GM12878 (cell line): Measurements from ENCODE around the gene VWA5B2. TPM values are rescaled to one million over a fixed set of nuclear protein-coding genes. Genes with fewer than 3 reads are reported as not detected.

ENCODE experiments used
- ATAC-seq: fragments of 200-7000 bp; cut with Tn5 transposase; 3 replicates; pipeline ENCODE4 v1.9.1; 2020; ENCODE audit warnings: mild to moderate bottlenecking, moderate library complexity
- BruUV-seq: library from RNA; stranded (reverse); fragments of 400-500 nt; replicated peaks from 2 replicates; lab custom pipeline; 2021; lab: Mats Ljungman, UMichigan
- CTCF ChIA-PET: fragments of 300-600 bp; sonication (Branson Sonifier 250); formaldehyde crosslinking; extraction: SDS; loops from one replicate; lab custom pipeline; 2021; ENCODE audit warnings: inconsistent platforms; lab: Yijun Ruan, JAX
- POLR2A ChIA-PET: fragments of 350-600 bp; formaldehyde crosslinking; extraction: SDS; loops from one replicate; lab custom pipeline; 2021; ENCODE audit warnings: inconsistent platforms; lab: Charles Lee
- RAD21 ChIA-PET: fragments of 300-600 bp; sonication (Branson Sonifier 250); formaldehyde crosslinking; loops from one replicate; lab custom pipeline; 2023; ENCODE audit warnings: antibody characterized with exemption; ENCODE audit not compliant: unreplicated experiment; lab: Charles Lee
- SMC1A ChIA-PET: fragments of 300-600 bp; sonication (Branson Sonifier 250); formaldehyde crosslinking; loops from one replicate; lab custom pipeline; 2023; ENCODE audit not compliant: unreplicated experiment, uncharacterized antibody; lab: Charles Lee
- DNase-seq: peaks from one replicate; pipeline ENCODE4 v3.0.0-alpha.2; 2011; ENCODE audit warnings: low read depth, low spot score
- FAIRE-seq: peaks from 3 replicates; lab custom pipeline; 2011; peaks lifted over from hg19 to GRCh38; lab: Jason Lieb, UNC
- H2AFZ ChIP-seq: 2 replicates; pipeline ENCODE4 v1.6.0; 2011; ENCODE audit warnings: low read depth, low read length, control low read depth; ENCODE audit not compliant: control insufficient read depth
- H3K27ac ChIP-seq: 2 replicates; pipeline ENCODE4 v1.5.1; 2011; ENCODE audit warnings: control low read depth; ENCODE audit not compliant: control insufficient read depth, insufficient read depth
- H3K27me3 ChIP-seq, 2 experiments: replicated peaks in 1 of 2; 2 replicates each; pipeline versions ENCODE4 v1.6.0 to v1.6.1; 2011; ENCODE audit warnings: low read length in 1 of 2; ENCODE audit not compliant: control insufficient read depth in 2 of 2, insufficient read depth in 2 of 2
- H3K36me3 ChIP-seq, 2 experiments: 2 replicates each; pipeline ENCODE4 v1.5.1; 2011; ENCODE audit warnings: low read length in 1 of 2; ENCODE audit not compliant: control insufficient read depth in 2 of 2, insufficient read depth in 2 of 2
- H3K4me1 ChIP-seq: 2 replicates; pipeline ENCODE4 v1.6.1; 2011; ENCODE audit warnings: mild to moderate bottlenecking, low read length, moderate library complexity, mixed read lengths; ENCODE audit not compliant: control insufficient read depth, insufficient read depth
- H3K4me2 ChIP-seq: 2 replicates; pipeline ENCODE4 v1.6.0; 2011; ENCODE audit warnings: control low read depth; ENCODE audit not compliant: control insufficient read depth, insufficient read depth
- H3K4me3 ChIP-seq: fragments of 200-600 bp; sonication (generic); 2 replicates; pipeline ENCODE4 v1.5.1; 2016
- H3K79me2 ChIP-seq: 2 replicates; pipeline ENCODE4 v1.6.0; 2011; ENCODE audit warnings: low read length; ENCODE audit not compliant: control insufficient read depth, insufficient read depth
- H3K9ac ChIP-seq: 2 replicates; pipeline ENCODE4 v1.8.0; 2011; ENCODE audit warnings: low read length, control low read depth, mixed read lengths; ENCODE audit not compliant: control insufficient read depth, insufficient read depth
- H3K9me3 ChIP-seq: replicated peaks from 3 replicates; pipeline ENCODE4 v1.5.1; 2011; ENCODE audit warnings: mild to moderate bottlenecking, low read length; ENCODE audit not compliant: control insufficient read depth, insufficient read depth
- H4K20me1 ChIP-seq: 2 replicates; pipeline ENCODE4 v1.6.0; 2011; ENCODE audit not compliant: control insufficient read depth, insufficient read depth
- FOS ChIP-seq: IDR thresholded peaks from 3 replicates; pipeline ENCODE4 v1.6.1; 2011; ENCODE audit warnings: borderline replicate concordance; ENCODE audit not compliant: insufficient read length; ENCODE audit errors: extremely low read depth
- FOXM1 ChIP-seq: IDR thresholded peaks from 2 replicates; pipeline ENCODE4 v1.6.1; 2012; ENCODE audit warnings: low read depth, mild to moderate bottlenecking, inconsistent platforms, low read length, moderate library complexity
- HDAC6 ChIP-seq: fragments of 200-600 bp; sonication (generic); IDR thresholded peaks from one replicate; pipeline ENCODE4 v1.8.0; 2017; ENCODE audit warnings: antibody characterized with exemption; ENCODE audit not compliant: unreplicated experiment
- IRF5 ChIP-seq: fragments of 450-650 bp; IDR thresholded peaks from 2 replicates; pipeline ENCODE4 v1.6.1; 2017; ENCODE audit warnings: borderline replicate concordance
- JUND ChIP-seq: IDR thresholded peaks from 2 replicates; pipeline ENCODE4 v1.6.1; 2012; ENCODE audit warnings: low read depth, mild to moderate bottlenecking, low read length, improper control_type of control experiment, moderate library complexity
- KLF5 ChIP-seq: fragments of 450-650 bp; IDR thresholded peaks from 2 replicates; pipeline ENCODE4 v1.6.1; 2014; ENCODE audit warnings: mild to moderate bottlenecking; ENCODE audit not compliant: partially characterized antibody
- MYC ChIP-seq: IDR thresholded peaks from 2 replicates; pipeline ENCODE4 v1.6.1; 2011; ENCODE audit warnings: mild to moderate bottlenecking, low read length, moderate library complexity, inconsistent platforms; ENCODE audit not compliant: insufficient read depth, insufficient replicate concordance, insufficient read length, severe bottlenecking
- NFXL1 ChIP-seq: fragments of 450-650 bp; IDR thresholded peaks from 2 replicates; pipeline ENCODE4 v1.6.1; 2017; ENCODE audit warnings: antibody characterized with exemption, mild to moderate bottlenecking, borderline replicate concordance
- REST ChIP-seq: IDR thresholded peaks from 2 replicates; pipeline ENCODE4 v1.6.1; 2012; ENCODE audit warnings: mild to moderate bottlenecking, low read depth, low read length
- SP1 ChIP-seq: IDR thresholded peaks from one replicate; pipeline ENCODE4 v1.6.1; 2011; ENCODE audit warnings: low read depth, low read length
- SREBF2 ChIP-seq: IDR thresholded peaks from 2 replicates; pipeline ENCODE4 v1.6.1; 2012; ENCODE audit warnings: mild to moderate bottlenecking, low read length
- STAT1 ChIP-seq: fragments of 450-650 bp; conservative IDR thresholded peaks from 2 replicates; pipeline ENCODE4 v1.6.1; 2014; ENCODE audit warnings: antibody characterized with exemption, mild to moderate bottlenecking
- ZBTB4 ChIP-seq: fragments of 450-650 bp; formaldehyde crosslinking; IDR thresholded peaks from 2 replicates; pipeline ENCODE4 v1.4.0; 2022; ENCODE audit warnings: mild to moderate bottlenecking, moderate library complexity
- ZNF384 ChIP-seq: IDR thresholded peaks from 2 replicates; pipeline ENCODE4 v1.6.1; 2012; ENCODE audit warnings: low read depth, mild to moderate bottlenecking, low read length, improper control_type of control experiment, borderline replicate concordance
- WGBS: methylation state at CpG from one replicate; pipeline ENCODE4 v1.1.6; 2016; ENCODE audit warnings: low lambda C conversion rate; ENCODE audit not compliant: insufficient replicate concordance, insufficient coverage; ENCODE audit errors: missing lambda C conversion rate; 5-methylcytosine and 5-hydroxymethylcytosine counted together
- in situ Hi-C: fragments of 300-500 bp; cut with MboI; formaldehyde crosslinking; loops from 9 replicates; pipeline ENCODE4 v1.14.3; 2018; ENCODE audit warnings: mixed read lengths
- intact Hi-C: fragments of 100-400 bp; cut with micrococcal nuclease; formaldehyde crosslinking; loops from one replicate; pipeline ENCODE4 v1.14.2; 2022; ENCODE audit not compliant: unreplicated experiment
- polyA plus RNA-seq, 11 experiments: library from polyadenylated mRNA; depleted of rRNA in 4 of 11; unstranded in 6 of 11; stranded (reverse) in 5 of 11; fragments of >200 nt; fragmentation: Nextera tagmentation in 4 of 11; fragmentation: Illumina TruSeq in 1 of 11; extraction: Ambion mirVana in 4 of 11; extraction: Trizol in 1 of 11; gene quantifications; 1 replicate in 1 of 11; 2 replicates in 10 of 11; pipeline versions ENCODE4 v1.2.1 to v1.2.3, GENCODE V29; 2011 to 2016; ENCODE audit warnings: inconsistent platforms in 2 of 11, missing spikeins in 2 of 11, low read depth in 1 of 11
- total RNA-seq, 4 experiments: library from RNA; depleted of rRNA in 3 of 4; stranded (reverse); fragments of >200 nt in 3 of 4; fragmentation: Illumina TruSeq in 1 of 4; extraction: Trizol in 1 of 4; gene quantifications; 2 replicates each; pipeline versions ENCODE4 v1.2.1 to v1.2.3, GENCODE V29; 2013 to 2021

VWA5B2 gene
- total and polyA plus RNA-seq, 10 of the 15 experiments (the other 5 are each of a cell fraction or from before 2014, with no cell fraction given), result 0.03 to 0.09 TPM; not detected in 8

GRCh38 chr3:184272269-184272668 is 42.9 kb downstream of the VWA5B2 start:
- H3K79me2 ChIP-seq, result no peaks in the 10 kb centered on the region
- CTCF ChIA-PET, result interaction anchor here (0.5 to 1.8 kb wide), 4 partner anchors 9 to 428 kb away, joined by 3 to 6 read pairs (median 4); no protein-coding TSS in a partner anchor
- no peak overlapping the region for H3K4me2 ChIP-seq
- BruUV-seq, result no TSS peak
- H3K4me1 ChIP-seq, result no peaks in the 10 kb centered on the region
- H3K27ac ChIP-seq, result no peak overlapping the region
- intact Hi-C loops (no loop called here), in situ Hi-C loops (no loop called here)
- POLR2A ChIA-PET, result no interaction called here
- peaks cover 7 to 8% of the 10 kb centered on the region in 2 experiments; a peak in 3 of 4 replicates for H3K27me3 ChIP-seq
- no peak overlapping the region for H3K9ac ChIP-seq
- ATAC-seq, result no peak
- DNase-seq, result no peak
- H4K20me1 ChIP-seq, result no peaks in the 10 kb centered on the region
- no CpG with 5 or more reads among the region's 1 CpG for WGBS
- RAD21 ChIA-PET, result no interaction called here
- H3K36me3 ChIP-seq, result no peaks in the 10 kb centered on the region
- no peaks in the 10 kb centered on the region for H3K9me3 ChIP-seq
- FAIRE-seq, result no peak
- H3K4me3 ChIP-seq, result no peak overlapping the region
- H2AFZ ChIP-seq, result no peak overlapping the region
- SMC1A ChIA-PET, result interaction anchor here (0.5 kb wide), 1 partner anchor 821 kb away, joined by 4 read pairs; no protein-coding TSS in a partner anchor
- TF ChIP-seq MYC (no peak), SREBF2 (no peak), ZBTB4 (CRISPR knock-in tag) (no peak), HDAC6 (no peak), FOS (no peak), STAT1 (no peak), KLF5 (no peak), IRF5 (no peak), REST (no peak), JUND (no peak), ZNF384 (no peak), FOXM1 (no peak), SP1 (no peak), NFXL1 (no peak)
